B cell (primary cell): ENCODE data around the gene CAVIN2.

Experiments
- CTCF ChIP-seq: fragments of 200-600 bp; IDR thresholded peaks from one replicate; pipeline ENCODE4 v1.8.0; 2022; ENCODE audit warnings: antibody characterized with exemption, mild to moderate bottlenecking
- EZH2 ChIP-seq: IDR thresholded peaks from 2 replicates; pipeline ENCODE4 v1.6.1; 2012; ENCODE audit warnings: borderline replicate concordance, low read depth, mild to moderate bottlenecking, moderate library complexity, low read length; ENCODE audit not compliant: insufficient read depth, poor library complexity, severe bottlenecking

- TF ChIP-seq CTCF: no peak
- no peak for TF ChIP-seq EZH2
Observed at GRCh38 chr2:191799526-191799925, 47.4 kb downstream of the CAVIN2 start.
